Epithelial cell of prostate (primary cell): ENCODE measurements around the gene CCHCR1.
A peak's percentile ranks its signal among the peaks of the same experiment; 100 is the strongest.
"Not testable (repeated sequence)": the region's sequence is repeated elsewhere in the genome, so short reads cannot be mapped to it uniquely, and the experiment has no call there.

ENCODE experiments used
- DNase-seq: peaks from one replicate; pipeline ENCODE4 v3.0.0-alpha.2; 2011; ENCODE audit warnings: low read depth, low spot score
- H3K27ac ChIP-seq: fragments of 450-650 bp; 2 replicates; pipeline ENCODE4 v1.5.1; 2017; ENCODE audit warnings: mild to moderate bottlenecking

CCHCR1 gene, protein sequence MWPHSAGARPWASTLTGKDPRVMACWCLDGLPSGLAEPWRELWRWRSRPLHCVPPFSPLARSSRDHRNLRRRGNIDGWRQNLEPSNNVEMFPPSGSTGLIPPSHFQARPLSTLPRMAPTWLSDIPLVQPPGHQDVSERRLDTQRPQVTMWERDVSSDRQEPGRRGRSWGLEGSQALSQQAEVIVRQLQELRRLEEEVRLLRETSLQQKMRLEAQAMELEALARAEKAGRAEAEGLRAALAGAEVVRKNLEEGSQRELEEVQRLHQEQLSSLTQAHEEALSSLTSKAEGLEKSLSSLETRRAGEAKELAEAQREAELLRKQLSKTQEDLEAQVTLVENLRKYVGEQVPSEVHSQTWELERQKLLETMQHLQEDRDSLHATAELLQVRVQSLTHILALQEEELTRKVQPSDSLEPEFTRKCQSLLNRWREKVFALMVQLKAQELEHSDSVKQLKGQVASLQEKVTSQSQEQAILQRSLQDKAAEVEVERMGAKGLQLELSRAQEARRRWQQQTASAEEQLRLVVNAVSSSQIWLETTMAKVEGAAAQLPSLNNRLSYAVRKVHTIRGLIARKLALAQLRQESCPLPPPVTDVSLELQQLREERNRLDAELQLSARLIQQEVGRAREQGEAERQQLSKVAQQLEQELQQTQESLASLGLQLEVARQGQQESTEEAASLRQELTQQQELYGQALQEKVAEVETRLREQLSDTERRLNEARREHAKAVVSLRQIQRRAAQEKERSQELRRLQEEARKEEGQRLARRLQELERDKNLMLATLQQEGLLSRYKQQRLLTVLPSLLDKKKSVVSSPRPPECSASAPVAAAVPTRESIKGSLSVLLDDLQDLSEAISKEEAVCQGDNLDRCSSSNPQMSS

DNA sequence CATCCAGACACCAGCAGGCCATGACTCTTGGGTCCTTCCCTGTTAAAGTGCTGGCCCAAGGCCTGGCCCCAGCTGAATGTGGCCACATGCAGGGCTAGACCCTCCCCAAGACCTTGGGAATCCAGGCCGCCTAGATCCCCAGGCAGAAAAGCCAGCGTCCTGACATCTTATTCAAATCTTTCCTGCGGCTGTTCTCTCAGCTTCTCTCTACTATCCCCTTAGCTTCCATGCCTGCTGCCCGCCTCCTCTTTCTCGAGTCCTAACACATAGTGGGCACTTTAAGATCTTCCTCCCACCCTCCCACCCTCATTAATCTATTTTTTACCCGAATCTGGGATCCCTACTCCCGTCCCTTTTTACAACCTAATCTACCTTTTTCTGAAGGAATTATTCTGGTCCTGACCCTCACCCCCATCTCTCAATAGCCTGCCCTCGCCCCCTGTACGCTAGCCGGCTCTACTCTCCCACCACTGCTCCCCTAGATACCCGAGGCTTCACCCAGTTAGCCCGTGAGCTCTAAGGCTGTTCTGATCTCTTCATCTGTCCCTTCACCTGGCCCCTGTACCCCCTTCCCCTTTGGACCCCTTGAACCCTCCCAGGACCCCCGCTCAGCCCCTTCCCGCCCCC lies at the start of gene CCHCR1:
Gene CCHCR1 (minus strand): TSS at position 290 of the 627 bp plus-strand sequence. CDS start 202 bp downstream, at position 88.
- DNase-seq: no peak
- peak within 1 kb of the TSS; percentile 22 for H3K27ac ChIP-seq

DNA sequence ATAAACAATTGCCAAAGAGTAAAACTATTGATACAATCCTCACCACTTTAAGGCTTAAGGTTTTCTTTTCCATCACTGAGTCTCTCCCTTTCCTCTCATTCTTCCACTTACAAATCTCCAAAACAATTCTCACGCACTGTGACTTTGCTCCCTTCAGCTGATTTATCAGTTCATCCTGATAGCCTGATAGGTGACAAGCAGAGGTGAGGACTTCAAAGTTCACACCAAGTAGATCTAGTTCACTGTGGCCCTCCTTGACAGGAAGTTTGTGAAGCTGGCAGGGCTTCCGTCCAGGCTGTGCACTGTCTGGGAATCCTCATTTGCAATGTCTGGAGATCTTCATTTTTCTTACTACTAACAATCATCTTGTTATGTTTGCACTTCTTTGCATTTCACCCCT lies 48.0 kb upstream of the CCHCR1 start:
- H3K27ac ChIP-seq: no peak overlapping the region
- no peak for DNase-seq

GRCh38 chr6:31204751-31205145 lies 47.1 kb upstream of the CCHCR1 start:
- H3K27ac ChIP-seq: peak overlapping the region; percentile 98
- DNase-seq: no peak

DNA sequence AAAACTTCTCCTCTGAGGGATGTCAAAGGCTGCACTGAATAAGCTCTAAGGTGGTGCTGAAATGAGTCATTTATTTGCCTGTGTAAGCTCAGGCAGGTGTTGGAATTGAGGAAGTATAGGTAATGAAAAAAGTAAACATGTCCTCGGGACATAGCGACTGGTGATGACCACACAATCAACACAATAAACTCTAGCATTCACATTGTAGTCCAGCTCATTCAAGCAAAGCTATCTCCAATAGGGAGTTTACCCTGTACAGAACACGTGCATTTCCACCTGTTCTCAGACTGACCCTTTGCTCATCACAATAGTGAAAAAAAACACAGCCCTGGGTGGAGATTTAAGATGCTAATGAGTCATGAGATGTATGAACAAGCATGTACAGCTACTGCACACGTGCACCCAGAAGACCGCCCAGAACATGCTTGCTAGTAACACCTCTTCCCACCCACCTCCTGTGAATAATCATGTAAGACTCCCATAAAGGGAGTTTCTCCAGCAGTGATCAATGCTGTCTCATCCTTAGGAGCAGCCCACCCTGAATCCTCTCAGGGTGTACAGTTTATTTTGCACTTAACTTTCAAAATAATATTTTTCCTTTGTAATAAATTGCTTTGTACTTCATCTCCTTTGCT lies 45.9 kb upstream of the CCHCR1 start:
- peak overlapping the region; percentile 98 for H3K27ac ChIP-seq
- DNase-seq: peak; percentile 93

DNA sequence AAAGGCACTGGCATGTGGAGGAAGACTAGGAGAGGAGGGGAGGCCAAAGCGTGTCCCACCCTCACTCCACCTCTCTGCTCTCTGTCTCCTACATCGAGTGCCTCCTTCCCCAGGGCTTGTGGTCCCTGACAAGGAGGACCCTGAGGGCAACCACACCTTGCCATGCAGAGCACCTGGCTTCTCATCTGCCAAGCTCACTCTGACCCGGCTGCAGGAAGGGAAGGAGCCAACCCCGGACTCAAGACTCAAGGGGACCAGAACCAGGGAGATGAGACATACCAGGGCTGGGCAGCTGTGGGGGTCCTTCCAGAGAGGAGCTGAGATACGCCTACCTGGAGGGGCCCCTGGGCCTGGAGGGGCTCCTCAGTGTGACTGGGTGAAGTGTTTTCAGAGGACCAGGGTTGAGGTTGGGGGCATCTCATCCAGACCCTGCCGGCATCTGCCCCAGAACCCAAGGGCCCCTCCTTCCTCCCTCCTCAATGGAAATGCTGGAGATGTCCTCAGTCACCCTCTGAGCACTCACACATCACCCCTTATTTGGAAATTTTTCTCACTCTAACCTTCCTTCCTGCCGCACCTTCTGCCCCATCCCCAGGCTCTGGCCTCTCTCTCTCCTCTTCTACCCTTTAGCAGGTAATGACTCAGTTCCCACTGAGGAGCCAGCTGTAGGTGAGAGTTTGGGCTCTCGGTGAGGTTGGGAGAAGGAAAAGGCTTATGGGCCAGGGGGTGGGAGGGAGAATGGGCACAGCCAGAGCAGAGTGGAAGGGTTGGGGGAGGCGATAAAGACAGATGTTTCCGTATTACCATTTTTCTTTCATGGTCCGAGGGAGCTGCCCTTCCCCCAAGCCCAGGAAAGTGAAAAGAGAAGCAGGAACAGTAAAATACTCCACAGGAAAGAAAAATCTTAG lies 44.9 kb upstream of the CCHCR1 start:
- DNase-seq: no peak
- peak overlapping the region; percentile 98 for H3K27ac ChIP-seq

DNA sequence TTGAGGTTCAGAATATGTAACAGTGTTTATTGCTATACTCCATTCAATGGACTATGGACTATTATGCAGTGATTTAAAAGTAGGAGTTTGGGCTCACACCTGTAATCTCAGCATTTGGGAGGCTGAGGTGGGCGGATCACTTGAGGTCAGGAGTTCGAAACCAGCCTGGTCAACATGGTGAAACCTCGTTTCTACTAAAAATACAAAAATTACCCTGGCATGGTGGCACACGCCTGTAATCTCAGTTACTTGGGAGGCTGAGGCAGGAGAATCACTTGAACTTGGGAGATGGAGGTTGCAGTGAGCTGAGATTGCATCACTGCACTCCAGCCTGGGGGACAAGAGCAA lies 41.5 kb upstream of the CCHCR1 start:
- DNase-seq, H3K27ac ChIP-seq: not testable (repeated sequence)

DNA sequence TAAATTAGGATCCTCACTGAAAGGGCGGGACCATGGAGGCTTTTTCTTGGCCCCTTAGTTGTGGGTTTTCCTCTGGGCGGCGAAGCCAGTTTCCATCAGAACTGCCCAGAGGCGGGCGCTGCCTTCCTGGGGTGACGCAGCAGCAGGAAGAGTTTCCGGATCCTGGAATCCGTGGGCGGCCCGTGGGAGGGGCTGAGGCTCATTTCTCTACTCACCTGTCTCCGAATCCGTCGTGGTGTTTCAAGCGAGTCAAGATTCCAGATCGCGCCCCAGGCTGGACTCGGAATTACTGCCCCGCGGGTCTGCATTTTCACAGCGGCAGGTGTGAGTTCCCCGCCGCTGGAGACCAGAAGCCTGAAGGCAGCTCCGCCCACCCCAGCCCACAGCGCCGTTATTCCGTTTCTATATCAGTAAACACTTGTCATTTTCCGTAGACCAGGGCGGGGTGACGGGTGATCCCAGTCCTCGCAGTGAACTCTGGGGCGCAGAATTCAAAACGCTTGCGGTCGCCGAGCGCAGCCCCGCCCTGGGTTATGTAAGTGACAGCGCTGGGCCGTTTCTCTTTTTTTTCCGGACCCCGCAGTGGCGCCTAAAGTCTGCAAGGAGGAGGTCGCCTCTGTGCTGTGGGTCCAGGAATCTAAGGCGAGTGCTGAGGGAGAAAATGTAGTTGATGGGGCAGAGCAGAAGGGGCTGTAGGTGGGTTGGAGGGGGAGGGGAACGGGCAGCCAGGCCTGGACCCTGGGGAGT lies 40.1 kb upstream of the CCHCR1 start:
- no peak for DNase-seq
- peak overlapping the region; percentile 88 for H3K27ac ChIP-seq

DNA sequence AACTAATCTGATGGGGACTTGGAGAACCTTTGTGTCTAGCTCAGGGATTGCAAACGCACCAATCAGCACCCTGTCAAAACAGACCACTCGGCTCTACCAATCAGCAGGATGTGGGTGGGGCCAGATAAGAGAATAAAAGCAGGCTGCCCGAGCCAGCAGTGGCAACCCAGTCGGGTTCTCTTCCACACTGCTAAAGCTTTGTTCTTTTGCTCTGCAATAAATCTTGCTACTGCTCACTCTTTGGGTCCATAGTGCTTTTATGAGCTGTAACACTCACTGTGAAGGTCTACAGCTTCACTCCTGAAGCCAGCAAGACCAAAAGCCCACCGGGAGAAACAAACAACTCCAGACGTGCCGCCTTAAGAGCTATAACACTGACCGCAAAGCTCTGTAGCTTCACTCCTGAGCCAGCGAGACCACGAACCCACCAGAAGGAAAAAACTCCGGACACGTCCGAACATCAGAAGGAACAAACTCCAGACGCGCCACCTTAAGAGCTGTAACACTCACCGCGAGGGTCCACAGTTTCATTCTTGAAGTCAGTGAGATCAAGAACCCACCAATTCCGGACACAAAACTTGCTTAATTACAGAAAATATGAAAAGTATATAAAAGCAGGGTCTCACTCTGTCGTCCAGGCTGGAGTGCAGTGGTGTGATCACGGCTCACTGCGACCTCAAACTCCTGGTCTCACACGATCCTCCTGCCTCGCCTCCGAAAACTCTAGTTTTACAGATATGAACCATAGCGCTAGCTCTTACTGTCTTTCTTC lies 38.8 kb upstream of the CCHCR1 start:
- not testable (repeated sequence) for DNase-seq, H3K27ac ChIP-seq

DNA sequence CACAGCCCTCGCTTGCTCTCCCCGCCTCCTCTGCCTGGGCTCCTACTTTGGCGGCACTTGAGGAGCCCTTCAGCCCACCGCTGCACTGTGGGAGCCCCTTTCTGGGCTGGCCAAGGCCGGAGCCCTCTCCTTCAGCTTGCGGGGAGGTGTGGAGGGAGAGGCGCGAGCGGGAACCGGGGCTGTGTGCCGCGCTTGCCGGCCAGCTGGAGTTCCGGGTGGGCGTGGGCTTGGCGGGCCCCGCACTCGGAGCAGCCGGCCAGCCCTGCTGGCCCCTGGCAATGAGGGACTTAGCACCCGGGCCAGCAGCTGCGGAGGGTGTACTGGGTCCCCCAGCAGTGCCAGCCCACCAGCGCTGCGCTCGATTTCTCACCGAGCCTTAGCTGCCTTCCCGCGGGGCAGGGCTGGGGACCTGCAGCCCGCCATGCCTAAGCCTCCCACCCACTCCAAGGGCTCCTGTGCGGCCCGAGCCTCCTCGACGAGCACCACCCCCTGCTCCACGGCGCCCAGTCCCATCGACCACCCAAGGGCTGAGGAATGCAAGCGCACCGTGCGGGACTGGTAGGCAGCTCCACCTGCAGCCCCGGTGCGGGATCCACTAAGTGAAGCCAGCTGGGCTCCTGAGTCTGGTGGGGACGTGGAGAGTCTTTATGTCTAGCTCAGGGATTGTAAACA lies 37.8 kb upstream of the CCHCR1 start:
- DNase-seq, H3K27ac ChIP-seq: not testable (repeated sequence)

- no peak for DNase-seq
- H3K27ac ChIP-seq: no peak overlapping the region
Measured at GRCh38 chr6:31194061-31194834, 36.6 kb upstream of the CCHCR1 start.

DNA sequence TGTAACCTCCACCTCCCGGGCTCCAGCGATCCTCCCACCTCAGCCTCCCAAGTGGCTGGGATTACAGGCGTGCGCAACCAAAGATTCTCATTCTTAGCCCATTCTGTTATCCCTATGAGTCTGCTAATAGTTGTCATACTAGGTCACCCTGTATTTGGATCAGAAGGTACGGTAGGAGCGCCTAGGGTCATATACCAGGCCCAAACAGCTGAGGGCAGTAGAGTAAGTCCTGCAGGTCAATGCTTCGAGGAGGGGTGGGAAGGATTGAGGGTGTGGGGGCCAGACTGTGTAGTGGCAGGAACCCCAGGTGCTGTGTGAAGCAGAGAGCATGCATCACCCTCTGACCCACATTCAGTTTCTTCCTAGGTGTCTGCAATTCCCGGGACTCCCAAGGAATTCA lies 35.6 kb upstream of the CCHCR1 start:
- H3K27ac ChIP-seq: no peak overlapping the region
- DNase-seq: no peak

DNA sequence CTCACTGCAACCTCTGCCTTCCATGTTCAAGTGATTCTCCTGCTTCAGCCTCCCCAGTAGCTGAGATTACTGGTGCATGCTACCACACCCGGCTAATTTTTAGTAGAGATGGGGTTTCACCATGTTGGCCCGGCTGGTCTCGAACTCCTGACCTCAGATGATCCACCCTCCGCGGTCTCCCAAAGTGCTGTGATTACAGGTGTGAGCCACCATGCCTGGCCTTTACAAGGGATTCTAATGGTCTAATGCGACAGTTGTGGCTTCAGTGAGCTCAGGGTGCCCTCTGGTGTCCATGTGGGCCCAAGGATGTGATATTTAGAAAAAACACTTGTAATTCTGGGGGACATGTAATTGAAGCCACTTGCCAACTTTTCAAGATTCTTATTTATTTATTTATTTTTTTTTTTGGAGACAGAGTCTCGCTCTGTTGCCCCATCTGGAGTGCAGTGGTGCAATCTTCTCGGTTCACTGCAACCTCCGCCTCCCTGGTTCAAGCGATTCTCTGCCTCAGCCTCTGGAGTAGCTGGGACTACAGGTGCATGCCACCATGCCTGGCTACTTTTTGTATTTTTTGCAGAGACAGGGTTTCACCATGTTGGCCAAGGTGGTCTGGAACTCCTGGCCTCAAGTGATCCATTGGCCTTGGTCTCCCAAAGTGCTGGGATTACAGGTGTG lies 35.0 kb upstream of the CCHCR1 start:
- not testable (repeated sequence) for DNase-seq, H3K27ac ChIP-seq

DNA sequence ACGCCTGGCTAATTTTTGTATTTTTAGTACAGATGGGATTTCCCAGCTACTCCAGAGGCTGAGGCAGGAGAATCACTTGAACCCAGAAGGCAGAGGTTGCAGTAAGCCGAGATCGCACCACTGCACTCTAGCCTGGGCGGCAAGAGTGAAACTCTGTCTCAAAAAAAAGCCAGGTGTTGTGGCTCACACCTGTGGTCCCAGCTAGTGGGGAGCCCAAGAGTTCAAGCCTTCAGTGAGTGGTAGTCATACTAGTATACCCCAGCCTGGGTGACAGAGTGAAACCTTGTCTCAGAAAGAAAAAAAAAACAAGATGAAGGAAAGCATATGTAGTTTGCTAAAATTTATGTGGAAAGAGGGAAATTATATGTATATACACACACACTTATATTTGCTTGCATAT lies 32.9 kb upstream of the CCHCR1 start:
- DNase-seq: no peak
- no peak overlapping the region for H3K27ac ChIP-seq

DNA sequence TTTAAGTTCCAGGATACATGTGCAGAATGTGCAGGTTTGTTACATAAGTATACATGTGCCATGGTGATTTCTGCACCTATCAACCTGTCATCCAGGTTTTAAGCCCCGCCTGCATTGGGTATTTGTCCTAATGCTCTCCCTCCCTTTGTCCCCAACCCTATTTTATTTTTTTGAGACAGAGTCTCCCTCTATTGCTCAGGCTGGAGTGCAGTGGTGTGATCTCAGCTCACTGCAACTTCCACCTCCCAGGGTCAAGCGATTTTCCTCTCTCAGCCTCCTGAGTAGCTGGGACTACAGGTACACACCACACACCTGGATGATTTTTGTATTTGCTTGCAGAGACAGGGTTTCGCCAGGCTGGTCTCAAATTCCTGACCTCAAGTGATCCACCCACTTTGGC lies 31.6 kb upstream of the CCHCR1 start:
- DNase-seq, H3K27ac ChIP-seq: not testable (repeated sequence)

GRCh38 chr6:31187780-31188194 lies 30.2 kb upstream of the CCHCR1 start:
- no peak for DNase-seq

GRCh38 chr6:31186052-31186734 lies 28.6 kb upstream of the CCHCR1 start:
- no peak for DNase-seq
- H3K27ac ChIP-seq: peak overlapping the region; percentile 90

More at GRCh38 chr6:31187780-31188194, 30.2 kb upstream of the CCHCR1 start:
- H3K27ac ChIP-seq: no peak overlapping the region
